GM12878 (cell line): Measurements from ENCODE around the gene ICAM4. TPM values are rescaled to one million over a fixed set of nuclear protein-coding genes. Genes with fewer than 3 reads are reported as not detected.

ENCODE experiments used
- CHD1 ChIP-seq: IDR thresholded peaks from 2 replicates; pipeline ENCODE4 v1.6.1; 2012; ENCODE audit warnings: low read depth, low read length, improper control_type of control experiment
- EED ChIP-seq: sonication (generic); IDR thresholded peaks from 2 replicates; pipeline ENCODE4 v1.6.1; 2016; ENCODE audit warnings: antibody characterized with exemption, low read depth
- ETV6 ChIP-seq, 2 experiments: fragments of 450-650 bp in 1 of 2; IDR thresholded peaks in 1 of 2; conservative IDR thresholded peaks in 1 of 2; 2 replicates each; pipeline ENCODE4 v1.6.1; 2014; ENCODE audit warnings: antibody characterized with exemption in 1 of 2, borderline replicate concordance in 1 of 2, low read depth in 1 of 2, mild to moderate bottlenecking in 1 of 2, moderate library complexity in 1 of 2
- EZH2 ChIP-seq: IDR thresholded peaks from 2 replicates; pipeline ENCODE4 v1.6.1; 2012; ENCODE audit warnings: low read depth, mild to moderate bottlenecking, control low read depth, inconsistent platforms, low read length, borderline replicate concordance; ENCODE audit not compliant: control insufficient read depth
- FOS ChIP-seq: IDR thresholded peaks from 3 replicates; pipeline ENCODE4 v1.6.1; 2011; ENCODE audit warnings: borderline replicate concordance; ENCODE audit not compliant: insufficient read length; ENCODE audit errors: extremely low read depth
- HDAC2 ChIP-seq: fragments of 200-600 bp; sonication (generic); IDR thresholded peaks from 2 replicates; pipeline ENCODE4 v1.6.1; 2017
- IRF5 ChIP-seq: fragments of 450-650 bp; IDR thresholded peaks from 2 replicates; pipeline ENCODE4 v1.6.1; 2017; ENCODE audit warnings: borderline replicate concordance
- KAT2A ChIP-seq: conservative IDR thresholded peaks from 2 replicates; pipeline ENCODE4 v1.6.1; 2011; ENCODE audit warnings: low read depth, low read length; ENCODE audit not compliant: control insufficient read depth
- MAX ChIP-seq: IDR thresholded peaks from 2 replicates; pipeline ENCODE4 v1.6.1; 2012; ENCODE audit warnings: low read depth, low read length, improper control_type of control experiment
- RELA ChIP-seq: fragments of 450-650 bp; IDR thresholded peaks from 2 replicates; pipeline ENCODE4 v1.8.0; 2014; ENCODE audit warnings: borderline replicate concordance; ENCODE audit not compliant: partially characterized antibody
- RUNX3 ChIP-seq: IDR thresholded peaks from 2 replicates; pipeline ENCODE4 v1.6.1; 2012; ENCODE audit warnings: low read length, inconsistent platforms
- STAT3 ChIP-seq: IDR thresholded peaks from 2 replicates; pipeline ENCODE4 v1.6.1; 2011; ENCODE audit warnings: low read depth, low read length, improper control_type of control experiment
- SUPT20H ChIP-seq: IDR thresholded peaks from 2 replicates; pipeline ENCODE4 v1.6.1; 2011; ENCODE audit warnings: low read depth, mild to moderate bottlenecking, low read length, moderate library complexity, borderline replicate concordance; ENCODE audit not compliant: control insufficient read depth
- TAF1 ChIP-seq: IDR thresholded peaks from 2 replicates; pipeline ENCODE4 v1.6.1; 2011; ENCODE audit warnings: mild to moderate bottlenecking, low read depth, low read length, borderline replicate concordance
- TCF3 ChIP-seq: IDR thresholded peaks from 2 replicates; pipeline ENCODE4 v1.6.1; 2012; ENCODE audit warnings: low read depth, mild to moderate bottlenecking, low read length, borderline replicate concordance; ENCODE audit not compliant: insufficient read depth
- USF2 ChIP-seq: IDR thresholded peaks from 2 replicates; pipeline ENCODE4 v1.6.1; 2011; ENCODE audit warnings: low read depth, low read length, improper control_type of control experiment, borderline replicate concordance
- ZBTB33 ChIP-seq: fragments of 450-650 bp; IDR thresholded peaks from 2 replicates; pipeline ENCODE4 v1.6.1; 2017; ENCODE audit warnings: mild to moderate bottlenecking
- polyA plus RNA-seq, 11 experiments: library from polyadenylated mRNA; depleted of rRNA in 4 of 11; unstranded in 6 of 11; stranded (reverse) in 5 of 11; fragments of >200 nt; fragmentation: Nextera tagmentation in 4 of 11; fragmentation: Illumina TruSeq in 1 of 11; extraction: Ambion mirVana in 4 of 11; extraction: Trizol in 1 of 11; gene quantifications; 1 replicate in 1 of 11; 2 replicates in 10 of 11; pipeline versions ENCODE4 v1.2.1 to v1.2.3, GENCODE V29; 2011 to 2016; ENCODE audit warnings: inconsistent platforms in 2 of 11, missing spikeins in 2 of 11, low read depth in 1 of 11
- total RNA-seq, 4 experiments: library from RNA; depleted of rRNA in 3 of 4; stranded (reverse); fragments of >200 nt in 3 of 4; fragmentation: Illumina TruSeq in 1 of 4; extraction: Trizol in 1 of 4; gene quantifications; 2 replicates each; pipeline versions ENCODE4 v1.2.1 to v1.2.3, GENCODE V29; 2013 to 2021

Gene ICAM4
- total and polyA plus RNA-seq, 10 of the 15 experiments (the other 5 are each of a cell fraction or from before 2014, with no cell fraction given): 0.31 to 5.1 (median 1.7) TPM

GRCh38 chr19:10332965-10333757, 46.4 kb downstream of the ICAM4 start, which contains the start of gene RAVER1 (continued):
- TF ChIP-seq ETV6 (conservative IDR thresholded peaks at IDR 0.05 in 1 of 2, IDR thresholded peaks at IDR 0.05 in 1 of 2; ENCODE audit: borderline replicate concordance in 1 of 2, low read depth in 1 of 2) (no peak), FOS (no peak), USF2 (no peak), KAT2A (no peak), EED (peak; percentile 18; the same call in 1 of the 2 replicates), STAT3 (no peak), ZBTB33 (peak; percentile 30; the same call in 1 of the 2 replicates), TAF1 (peak; percentile 89), MAX (peak; percentile 62; the same call in 1 of the 2 replicates), SUPT20H (no peak), TCF3 (0 out of 2 replicates have a peak, but pooled peaks have one; percentile 0), EZH2 (no peak), RUNX3 (peak; percentile 45; the same call in 1 of the 2 replicates), RELA (no peak), IRF5 (no peak), HDAC2 (no peak), CHD1 (peak; percentile 97)
